ENCODE results near the gene MAPK9.

DNA sequence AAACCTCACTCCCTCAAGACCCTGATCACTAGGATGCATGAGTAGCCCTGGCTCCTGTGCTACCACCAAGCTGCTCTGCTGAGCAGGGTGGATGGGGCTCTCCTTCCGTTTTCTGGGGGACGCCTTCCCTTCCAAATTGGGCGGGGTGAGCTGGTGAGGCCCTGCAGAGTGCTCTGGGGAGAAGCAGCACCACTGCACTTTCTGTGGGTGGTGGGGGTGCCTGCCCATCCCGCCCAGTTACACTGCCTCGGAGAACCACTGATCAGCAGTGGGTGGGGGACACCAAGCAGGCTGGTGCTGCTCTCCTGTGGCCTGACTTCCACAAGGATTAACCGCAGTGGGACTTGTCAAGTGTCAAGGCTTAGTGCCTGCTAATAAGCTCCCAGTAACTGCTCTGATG lies 42.3 kb upstream of the MAPK9 start:
- TF ChIP-seq CTCF (IDR thresholded peaks at IDR 0.05) (no peak), EP300 (IDR thresholded peaks at IDR 0.05) (no peak), POLR2A (IDR thresholded peaks at IDR 0.05) (no peak)
